HepG2 (cell line): ENCODE measurements around the gene SELENOH. TPM values are rescaled to one million over a fixed set of nuclear protein-coding genes. Genes with fewer than 3 reads are reported as not detected.

Source experiments
- ADNP ChIP-seq: sonication (generic); formaldehyde crosslinking; IDR thresholded peaks from 2 replicates; pipeline ENCODE4 v1.4.0; 2020; ENCODE audit warnings: missing genetic modification reagents
- CC2D1A ChIP-seq: sonication (generic); formaldehyde crosslinking; IDR thresholded peaks from 2 replicates; pipeline ENCODE4 v1.8.1; 2023; ENCODE audit warnings: mild to moderate bottlenecking, missing genetic modification reagents
- EP300 ChIP-seq, 3 experiments: sonication (generic) in 1 of 3; formaldehyde crosslinking in 1 of 3; IDR thresholded peaks; 2 replicates each; pipeline versions ENCODE4 v1.5.1 to v1.6.1; 2011 to 2020; ENCODE audit warnings: low read depth in 2 of 3, low read length in 2 of 3, borderline replicate concordance in 1 of 3, improper control_type of control experiment in 1 of 3, mild to moderate bottlenecking in 1 of 3, missing genetic modification reagents in 1 of 3, moderate library complexity in 1 of 3
- FLYWCH1 ChIP-seq: sonication (generic); formaldehyde crosslinking; IDR thresholded peaks from 2 replicates; pipeline ENCODE4 v1.8.1; 2023; ENCODE audit warnings: mild to moderate bottlenecking, missing genetic modification reagents
- HMGA1 ChIP-seq: sonication (generic); formaldehyde crosslinking; conservative IDR thresholded peaks from 2 replicates; pipeline ENCODE4 v1.4.0; 2020; ENCODE audit warnings: missing genetic modification reagents
- HOXA7 ChIP-seq: sonication (generic); formaldehyde crosslinking; IDR thresholded peaks from 2 replicates; pipeline ENCODE4 v1.8.1; 2022; ENCODE audit warnings: mild to moderate bottlenecking, missing genetic modification reagents, moderate library complexity
- NR2F6 ChIP-seq, 2 experiments: IDR thresholded peaks; 2 replicates each; pipeline ENCODE4 v1.6.1; 2016; ENCODE audit warnings: antibody characterized with exemption in 1 of 2, mild to moderate bottlenecking in 1 of 2
- RBM22 ChIP-seq: fragments of 200-400 bp; formaldehyde crosslinking; optimal IDR thresholded peaks from 2 replicates; pipeline ENCODE3; 2017; ENCODE audit warnings: mild to moderate bottlenecking, low read length, moderate library complexity
- SSRP1 ChIP-seq: IDR thresholded peaks from 2 replicates; pipeline ENCODE4 v1.6.1; 2016; ENCODE audit warnings: control low read depth
- ZBTB1 ChIP-seq: sonication (generic); formaldehyde crosslinking; IDR thresholded peaks from 2 replicates; pipeline ENCODE4 v1.4.0; 2020; ENCODE audit warnings: missing genetic modification reagents, borderline replicate concordance
- ZNF24 ChIP-seq: fragments of 450-650 bp; IDR thresholded peaks from 2 replicates; pipeline ENCODE4 v1.6.1; 2017; ENCODE audit warnings: antibody characterized with exemption, mild to moderate bottlenecking
- ZNF282 ChIP-seq: fragments of 450-650 bp; IDR thresholded peaks from 2 replicates; pipeline ENCODE4 v1.6.1; 2018; ENCODE audit not compliant: partially characterized antibody
- ZNF34 ChIP-seq: sonication (generic); formaldehyde crosslinking; IDR thresholded peaks from 2 replicates; pipeline ENCODE4 v1.4.0; 2020; ENCODE audit warnings: mild to moderate bottlenecking, missing genetic modification reagents, borderline replicate concordance
- ZNF570 ChIP-seq: sonication (generic); formaldehyde crosslinking; IDR thresholded peaks from 2 replicates; pipeline ENCODE4 v1.4.0; 2020; ENCODE audit warnings: mild to moderate bottlenecking, missing genetic modification reagents, borderline replicate concordance
- ZNF780A ChIP-seq: sonication (generic); formaldehyde crosslinking; IDR thresholded peaks from 2 replicates; pipeline ENCODE4 v1.8.0; 2022; ENCODE audit warnings: mild to moderate bottlenecking, missing genetic modification reagents, moderate library complexity
- ZNF839 ChIP-seq: sonication (generic); formaldehyde crosslinking; IDR thresholded peaks from 2 replicates; pipeline ENCODE4 v1.4.0; 2020; ENCODE audit warnings: missing genetic modification reagents, mild to moderate bottlenecking, borderline replicate concordance
- ZNF841 ChIP-seq: sonication (generic); formaldehyde crosslinking; IDR thresholded peaks from 2 replicates; pipeline ENCODE4 v1.8.1; 2023; ENCODE audit warnings: missing genetic modification reagents, borderline replicate concordance
- polyA plus RNA-seq, 8 experiments: library from polyadenylated mRNA; depleted of rRNA in 3 of 8; stranded (reverse) in 7 of 8; unstranded in 1 of 8; fragments of >200 nt; fragmentation: Illumina TruSeq in 4 of 8; extraction: Trizol in 4 of 8; gene quantifications; 2 replicates each; pipeline versions ENCODE4 v1.2.1 to v1.2.3, GENCODE V29; 2011 to 2016; ENCODE audit warnings: low read depth in 4 of 8, missing spikeins in 1 of 8, mixed read lengths in 1 of 8; ENCODE audit not compliant: insufficient read depth in 1 of 8
- total RNA-seq, 5 experiments: library from RNA; depleted of rRNA; stranded (reverse); fragments of >200 nt; fragmentation: Illumina TruSeq; extraction: Trizol; gene quantifications; 2 replicates each; pipeline ENCODE4 v1.2.3, GENCODE V29; 2016; ENCODE audit warnings: low read depth in 1 of 5
- TF ChIP-seq, protein P1 (sequence below): sonication (generic); formaldehyde crosslinking; conservative IDR thresholded peaks from 2 replicates; pipeline ENCODE4 v1.8.1; 2023; ENCODE audit warnings: missing genetic modification reagents
- TF ChIP-seq, protein P2 (sequence below): IDR thresholded peaks from 2 replicates; pipeline ENCODE4 v1.6.1; 2016; ENCODE audit warnings: mild to moderate bottlenecking
- TF ChIP-seq, protein P3 (sequence below): fragments of 450-650 bp; IDR thresholded peaks from 2 replicates; pipeline ENCODE4 v1.6.1; 2017; ENCODE audit warnings: mild to moderate bottlenecking
- TF ChIP-seq, protein P4 (sequence below): sonication (generic); formaldehyde crosslinking; IDR thresholded peaks from 2 replicates; pipeline ENCODE4 v1.9.0; 2021; ENCODE audit warnings: missing genetic modification reagents, borderline replicate concordance

SELENOH gene
- total and polyA plus RNA-seq, 2 of the 13 experiments (the other 11 are each of a cell fraction or from before 2014, with no cell fraction given), result 27.2 to 77.4 TPM

DNA sequence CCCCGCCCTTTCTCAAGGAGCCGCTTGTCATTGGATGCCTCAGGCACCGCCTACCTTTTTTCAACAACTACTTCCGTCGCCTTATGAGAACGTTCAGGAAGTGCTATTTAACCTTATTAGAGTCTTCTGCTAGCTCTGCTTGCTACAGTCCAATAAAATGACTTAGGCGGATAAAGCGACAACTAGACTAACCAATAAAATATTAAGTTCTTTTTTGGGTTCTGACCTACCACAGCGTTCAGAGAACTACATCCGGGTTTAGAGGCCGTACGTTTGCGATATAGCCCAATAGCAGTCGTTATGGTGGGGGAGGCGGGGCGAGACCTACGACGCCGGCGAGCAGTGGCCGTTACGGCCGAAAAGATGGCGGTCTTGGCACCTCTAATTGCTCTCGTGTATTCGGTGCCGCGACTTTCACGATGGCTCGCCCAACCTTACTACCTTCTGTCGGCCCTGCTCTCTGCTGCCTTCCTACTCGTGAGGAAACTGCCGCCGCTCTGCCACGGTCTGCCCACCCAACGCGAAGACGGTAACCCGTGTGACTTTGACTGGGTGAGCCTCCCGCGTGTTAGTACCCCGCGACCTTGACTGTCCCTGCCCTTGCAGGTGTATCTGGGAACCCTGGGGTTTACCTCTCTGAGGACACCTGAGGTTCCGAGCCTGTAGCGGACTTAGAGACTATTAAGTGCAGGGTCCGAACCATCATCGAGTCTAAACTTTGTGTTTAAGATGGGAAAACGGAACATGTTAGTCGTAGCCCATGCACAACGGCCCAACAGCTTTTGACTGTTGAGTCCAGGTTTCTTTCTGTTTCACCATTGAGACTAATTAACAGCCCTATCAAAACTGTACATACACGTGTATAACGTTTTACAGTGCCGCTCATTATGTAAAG lies 28.8 kb upstream of the SELENOH start, which contains the start of gene TMX2 (continued):
- TF ChIP-seq FLYWCH1 (no peak), ZNF841 (CRISPR knock-in tag) (no peak), SSRP1 (CRISPR knock-in tag) (no peak), ZNF282 (no peak), ZNF780A (CRISPR knock-in tag) (no peak), ZNF570 (CRISPR knock-in tag) (no peak), RBM22 (no peak), ZNF839 (CRISPR knock-in tag) (peak; percentile 95), HMGA1 (CRISPR knock-in tag) (no peak), ZBTB1 (no peak), ZNF24 (no peak), ADNP (CRISPR knock-in tag) (no peak), EP300 (IDR thresholded peaks at IDR 0.05; ENCODE audit: low read depth in 2 of 2, low read length in 2 of 2) (no peak), EP300 (CRISPR knock-in tag; IDR thresholded peaks at IDR 0.05; ENCODE audit: borderline replicate concordance) (no peak), HOXA7 (CRISPR knock-in tag) (no peak), NR2F6 (IDR thresholded peaks at IDR 0.05) (no peak), NR2F6 (CRISPR knock-in tag; IDR thresholded peaks at IDR 0.05) (no peak), CC2D1A (no peak), ZNF34 (CRISPR knock-in tag) (0 out of 2 replicates have a peak, but pooled peaks have one; percentile 63)
- TF ChIP-seq, protein P1, sequence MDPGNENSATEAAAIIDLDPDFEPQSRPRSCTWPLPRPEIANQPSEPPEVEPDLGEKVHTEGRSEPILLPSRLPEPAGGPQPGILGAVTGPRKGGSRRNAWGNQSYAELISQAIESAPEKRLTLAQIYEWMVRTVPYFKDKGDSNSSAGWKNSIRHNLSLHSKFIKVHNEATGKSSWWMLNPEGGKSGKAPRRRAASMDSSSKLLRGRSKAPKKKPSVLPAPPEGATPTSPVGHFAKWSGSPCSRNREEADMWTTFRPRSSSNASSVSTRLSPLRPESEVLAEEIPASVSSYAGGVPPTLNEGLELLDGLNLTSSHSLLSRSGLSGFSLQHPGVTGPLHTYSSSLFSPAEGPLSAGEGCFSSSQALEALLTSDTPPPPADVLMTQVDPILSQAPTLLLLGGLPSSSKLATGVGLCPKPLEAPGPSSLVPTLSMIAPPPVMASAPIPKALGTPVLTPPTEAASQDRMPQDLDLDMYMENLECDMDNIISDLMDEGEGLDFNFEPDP, result no peak
- TF ChIP-seq, protein P2, sequence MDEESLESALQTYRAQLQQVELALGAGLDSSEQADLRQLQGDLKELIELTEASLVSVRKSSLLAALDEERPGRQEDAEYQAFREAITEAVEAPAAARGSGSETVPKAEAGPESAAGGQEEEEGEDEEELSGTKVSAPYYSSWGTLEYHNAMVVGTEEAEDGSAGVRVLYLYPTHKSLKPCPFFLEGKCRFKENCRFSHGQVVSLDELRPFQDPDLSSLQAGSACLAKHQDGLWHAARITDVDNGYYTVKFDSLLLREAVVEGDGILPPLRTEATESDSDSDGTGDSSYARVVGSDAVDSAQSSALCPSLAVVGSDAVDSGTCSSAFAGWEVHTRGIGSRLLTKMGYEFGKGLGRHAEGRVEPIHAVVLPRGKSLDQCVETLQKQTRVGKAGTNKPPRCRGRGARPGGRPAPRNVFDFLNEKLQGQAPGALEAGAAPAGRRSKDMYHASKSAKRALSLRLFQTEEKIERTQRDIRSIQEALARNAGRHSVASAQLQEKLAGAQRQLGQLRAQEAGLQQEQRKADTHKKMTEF, result no peak; the same call in none of the 2 replicates
- TF ChIP-seq, protein P3, sequence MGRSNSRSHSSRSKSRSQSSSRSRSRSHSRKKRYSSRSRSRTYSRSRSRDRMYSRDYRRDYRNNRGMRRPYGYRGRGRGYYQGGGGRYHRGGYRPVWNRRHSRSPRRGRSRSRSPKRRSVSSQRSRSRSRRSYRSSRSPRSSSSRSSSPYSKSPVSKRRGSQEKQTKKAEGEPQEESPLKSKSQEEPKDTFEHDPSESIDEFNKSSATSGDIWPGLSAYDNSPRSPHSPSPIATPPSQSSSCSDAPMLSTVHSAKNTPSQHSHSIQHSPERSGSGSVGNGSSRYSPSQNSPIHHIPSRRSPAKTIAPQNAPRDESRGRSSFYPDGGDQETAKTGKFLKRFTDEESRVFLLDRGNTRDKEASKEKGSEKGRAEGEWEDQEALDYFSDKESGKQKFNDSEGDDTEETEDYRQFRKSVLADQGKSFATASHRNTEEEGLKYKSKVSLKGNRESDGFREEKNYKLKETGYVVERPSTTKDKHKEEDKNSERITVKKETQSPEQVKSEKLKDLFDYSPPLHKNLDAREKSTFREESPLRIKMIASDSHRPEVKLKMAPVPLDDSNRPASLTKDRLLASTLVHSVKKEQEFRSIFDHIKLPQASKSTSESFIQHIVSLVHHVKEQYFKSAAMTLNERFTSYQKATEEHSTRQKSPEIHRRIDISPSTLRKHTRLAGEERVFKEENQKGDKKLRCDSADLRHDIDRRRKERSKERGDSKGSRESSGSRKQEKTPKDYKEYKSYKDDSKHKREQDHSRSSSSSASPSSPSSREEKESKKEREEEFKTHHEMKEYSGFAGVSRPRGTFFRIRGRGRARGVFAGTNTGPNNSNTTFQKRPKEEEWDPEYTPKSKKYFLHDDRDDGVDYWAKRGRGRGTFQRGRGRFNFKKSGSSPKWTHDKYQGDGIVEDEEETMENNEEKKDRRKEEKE, result no peak
- TF ChIP-seq, protein P4, sequence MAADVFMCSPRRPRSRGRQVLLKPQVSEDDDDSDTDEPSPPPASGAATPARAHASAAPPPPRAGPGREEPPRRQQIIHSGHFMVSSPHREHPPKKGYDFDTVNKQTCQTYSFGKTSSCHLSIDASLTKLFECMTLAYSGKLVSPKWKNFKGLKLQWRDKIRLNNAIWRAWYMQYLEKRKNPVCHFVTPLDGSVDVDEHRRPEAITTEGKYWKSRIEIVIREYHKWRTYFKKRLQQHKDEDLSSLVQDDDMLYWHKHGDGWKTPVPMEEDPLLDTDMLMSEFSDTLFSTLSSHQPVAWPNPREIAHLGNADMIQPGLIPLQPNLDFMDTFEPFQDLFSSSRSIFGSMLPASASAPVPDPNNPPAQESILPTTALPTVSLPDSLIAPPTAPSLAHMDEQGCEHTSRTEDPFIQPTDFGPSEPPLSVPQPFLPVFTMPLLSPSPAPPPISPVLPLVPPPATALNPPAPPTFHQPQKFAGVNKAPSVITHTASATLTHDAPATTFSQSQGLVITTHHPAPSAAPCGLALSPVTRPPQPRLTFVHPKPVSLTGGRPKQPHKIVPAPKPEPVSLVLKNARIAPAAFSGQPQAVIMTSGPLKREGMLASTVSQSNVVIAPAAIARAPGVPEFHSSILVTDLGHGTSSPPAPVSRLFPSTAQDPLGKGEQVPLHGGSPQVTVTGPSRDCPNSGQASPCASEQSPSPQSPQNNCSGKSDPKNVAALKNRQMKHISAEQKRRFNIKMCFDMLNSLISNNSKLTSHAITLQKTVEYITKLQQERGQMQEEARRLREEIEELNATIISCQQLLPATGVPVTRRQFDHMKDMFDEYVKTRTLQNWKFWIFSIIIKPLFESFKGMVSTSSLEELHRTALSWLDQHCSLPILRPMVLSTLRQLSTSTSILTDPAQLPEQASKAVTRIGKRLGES, result no peak
